ENCODE measurements around the gene BLMH.

Gene BLMH

DNA sequence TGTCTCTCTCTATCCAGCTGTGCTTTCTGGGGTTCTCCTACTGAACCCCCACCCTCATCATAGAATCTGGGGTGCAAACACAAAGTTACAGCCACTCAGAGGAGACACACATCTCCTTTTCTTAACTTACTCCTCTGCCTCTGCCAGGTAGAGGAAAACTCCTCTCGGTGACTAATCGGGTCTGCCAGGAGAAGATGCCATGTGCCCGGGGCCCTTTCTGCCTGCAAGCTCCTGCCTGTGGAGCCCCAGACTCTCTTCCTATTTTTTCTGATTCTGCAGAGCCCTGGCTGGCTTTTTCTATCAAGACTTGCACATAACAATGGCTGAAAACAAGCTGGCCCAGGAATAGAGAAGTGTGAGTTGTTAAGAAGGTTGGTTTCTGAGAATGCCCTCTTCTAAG is 66.6 kb downstream of the BLMH start:
- Histone ChIP-seq H3K27ac (no peak overlapping the region), H4K20me1 (ENCODE audit: insufficient read depth) (no peaks in the 10 kb centered on the region), H3K36me3 (ENCODE audit: insufficient read depth) (no peaks in the 10 kb centered on the region), H2AFZ (ENCODE audit: low read depth) (no peak overlapping the region), H3K79me2 (ENCODE audit: insufficient read depth, low read depth) (no peaks in the 10 kb centered on the region), H3K4me3 (IDR thresholded peaks at IDR 0.05; ENCODE audit: insufficient read depth, low read depth, low read length) (no peak overlapping the region), H3K4me2 (no peak overlapping the region), H3K27me3 (ENCODE audit: insufficient read depth, low read depth) (no peaks in the 10 kb centered on the region), H3K9ac (no peak overlapping the region), H3K4me1 (ENCODE audit: low read depth, poor library complexity, severe bottlenecking) (no peaks in the 10 kb centered on the region)
- TF ChIP-seq, protein P1, sequence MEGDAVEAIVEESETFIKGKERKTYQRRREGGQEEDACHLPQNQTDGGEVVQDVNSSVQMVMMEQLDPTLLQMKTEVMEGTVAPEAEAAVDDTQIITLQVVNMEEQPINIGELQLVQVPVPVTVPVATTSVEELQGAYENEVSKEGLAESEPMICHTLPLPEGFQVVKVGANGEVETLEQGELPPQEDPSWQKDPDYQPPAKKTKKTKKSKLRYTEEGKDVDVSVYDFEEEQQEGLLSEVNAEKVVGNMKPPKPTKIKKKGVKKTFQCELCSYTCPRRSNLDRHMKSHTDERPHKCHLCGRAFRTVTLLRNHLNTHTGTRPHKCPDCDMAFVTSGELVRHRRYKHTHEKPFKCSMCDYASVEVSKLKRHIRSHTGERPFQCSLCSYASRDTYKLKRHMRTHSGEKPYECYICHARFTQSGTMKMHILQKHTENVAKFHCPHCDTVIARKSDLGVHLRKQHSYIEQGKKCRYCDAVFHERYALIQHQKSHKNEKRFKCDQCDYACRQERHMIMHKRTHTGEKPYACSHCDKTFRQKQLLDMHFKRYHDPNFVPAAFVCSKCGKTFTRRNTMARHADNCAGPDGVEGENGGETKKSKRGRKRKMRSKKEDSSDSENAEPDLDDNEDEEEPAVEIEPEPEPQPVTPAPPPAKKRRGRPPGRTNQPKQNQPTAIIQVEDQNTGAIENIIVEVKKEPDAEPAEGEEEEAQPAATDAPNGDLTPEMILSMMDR (conservative IDR thresholded peaks at IDR 0.05; ENCODE audit: low read depth, low read length) = no peak

DNA sequence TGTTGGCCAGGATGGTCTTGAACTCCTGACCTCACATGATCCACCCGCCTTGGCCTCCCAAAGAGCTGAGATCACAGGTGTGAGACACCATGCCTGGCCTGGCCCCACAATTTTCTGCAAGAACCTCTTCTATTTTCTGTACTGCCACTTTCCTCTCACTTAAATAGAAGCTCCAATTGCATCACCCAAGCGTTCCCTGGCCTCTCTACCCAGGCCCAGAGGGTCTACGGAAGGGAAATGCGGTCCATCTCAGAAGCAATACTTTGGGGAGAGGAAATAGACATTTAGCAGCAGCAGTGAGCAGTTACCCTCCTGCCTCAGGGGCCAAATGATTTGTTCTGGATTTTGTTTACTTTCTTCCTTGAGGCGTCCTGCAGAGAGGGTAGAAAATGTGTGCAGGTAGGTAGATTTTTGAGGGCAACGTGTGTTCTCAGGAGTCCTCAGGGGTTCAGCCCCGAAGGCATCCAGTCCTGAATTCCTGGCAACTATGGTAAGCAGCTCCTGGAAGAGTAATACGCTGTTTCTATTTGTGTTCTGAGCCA is 67.3 kb downstream of the BLMH start:
- Histone ChIP-seq H2AFZ (ENCODE audit: low read depth) (no peak overlapping the region), H4K20me1 (ENCODE audit: insufficient read depth) (no peaks in the 10 kb centered on the region), H3K27ac (no peak overlapping the region), H3K4me3 (IDR thresholded peaks at IDR 0.05; ENCODE audit: insufficient read depth, low read depth, low read length) (no peak overlapping the region), H3K36me3 (ENCODE audit: insufficient read depth) (no peaks in the 10 kb centered on the region), H3K4me2 (no peak overlapping the region), H3K9ac (no peak overlapping the region), H3K4me1 (ENCODE audit: low read depth, poor library complexity, severe bottlenecking) (no peaks in the 10 kb centered on the region), H3K79me2 (ENCODE audit: insufficient read depth, low read depth) (no peaks in the 10 kb centered on the region), H3K27me3 (ENCODE audit: insufficient read depth, low read depth) (no peaks in the 10 kb centered on the region)
- TF ChIP-seq, protein P1 (conservative IDR thresholded peaks at IDR 0.05; ENCODE audit: low read depth, low read length) = no peak

DNA sequence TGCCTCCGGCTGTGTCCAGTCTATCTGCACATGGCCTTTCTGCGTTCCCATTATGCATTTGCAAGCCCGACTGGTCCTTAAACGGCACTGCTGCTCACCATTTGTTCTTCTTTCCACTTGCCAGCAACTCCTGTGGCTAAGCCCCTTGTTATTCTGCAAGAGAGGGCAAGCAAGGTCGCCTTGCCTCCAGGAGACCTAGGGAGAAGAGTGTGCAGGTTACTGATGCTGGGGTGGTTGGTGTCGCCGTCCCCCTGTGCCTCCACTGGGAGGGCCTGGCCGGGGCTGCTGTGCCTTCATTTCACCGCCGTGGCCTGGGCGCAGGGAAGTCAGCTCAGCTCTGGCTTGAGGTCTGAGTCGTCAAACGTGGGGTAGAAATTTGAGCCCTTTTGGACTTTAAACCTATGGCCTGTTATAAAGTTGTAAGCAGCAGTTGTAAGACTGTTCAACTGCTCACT is 69.0 kb downstream of the BLMH start:
- Histone ChIP-seq H3K79me2 (ENCODE audit: insufficient read depth, low read depth) (no peaks in the 10 kb centered on the region), H4K20me1 (ENCODE audit: insufficient read depth) (no peaks in the 10 kb centered on the region), H3K9ac (no peak overlapping the region), H2AFZ (ENCODE audit: low read depth) (no peak overlapping the region), H3K27ac (no peak overlapping the region), H3K4me3 (IDR thresholded peaks at IDR 0.05; ENCODE audit: insufficient read depth, low read depth, low read length) (no peak overlapping the region), H3K4me2 (no peak overlapping the region), H3K36me3 (ENCODE audit: insufficient read depth) (no peaks in the 10 kb centered on the region), H3K4me1 (ENCODE audit: low read depth, poor library complexity, severe bottlenecking) (no peaks in the 10 kb centered on the region), H3K27me3 (ENCODE audit: insufficient read depth, low read depth) (no peaks in the 10 kb centered on the region)
- TF ChIP-seq, protein P1 (conservative IDR thresholded peaks at IDR 0.05; ENCODE audit: low read depth, low read length) = no peak

DNA sequence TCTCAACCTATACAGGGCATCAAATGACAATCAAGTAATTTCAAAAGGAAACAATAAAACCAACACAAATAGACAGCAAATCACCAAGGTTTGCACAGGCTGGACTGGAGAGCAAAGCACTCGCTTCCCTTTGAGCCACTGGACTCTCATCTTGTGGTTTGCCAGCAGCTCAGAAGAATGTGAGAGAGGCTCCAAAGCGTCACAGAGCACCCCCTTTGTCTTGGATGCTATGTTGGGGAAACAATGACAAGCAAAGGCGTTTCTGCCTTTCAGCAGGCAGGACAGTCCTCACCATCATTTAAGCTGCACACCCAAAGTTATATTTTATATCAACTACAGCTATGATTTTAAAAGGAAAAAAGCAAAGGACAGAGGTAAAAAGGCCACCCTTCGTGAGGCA is 69.5 kb downstream of the BLMH start:
- Histone ChIP-seq H3K4me2 (no peak overlapping the region), H2AFZ (ENCODE audit: low read depth) (no peak overlapping the region), H3K36me3 (ENCODE audit: insufficient read depth) (no peaks in the 10 kb centered on the region), H3K79me2 (ENCODE audit: insufficient read depth, low read depth) (no peaks in the 10 kb centered on the region), H3K4me3 (IDR thresholded peaks at IDR 0.05; ENCODE audit: insufficient read depth, low read depth, low read length) (no peak overlapping the region), H3K9ac (no peak overlapping the region), H3K27ac (no peak overlapping the region), H3K4me1 (ENCODE audit: low read depth, poor library complexity, severe bottlenecking) (no peaks in the 10 kb centered on the region), H3K27me3 (ENCODE audit: insufficient read depth, low read depth) (no peaks in the 10 kb centered on the region), H4K20me1 (ENCODE audit: insufficient read depth) (no peaks in the 10 kb centered on the region)
- TF ChIP-seq, protein P1 (conservative IDR thresholded peaks at IDR 0.05; ENCODE audit: low read depth, low read length) = no peak
